Neural progenitor cell (in vitro differentiated cells): ENCODE measurements around the gene ERAP2. TPM values are rescaled to one million over a fixed set of nuclear protein-coding genes. Genes with fewer than 3 reads are reported as not detected.

Source experiments
- DNase-seq: peaks from one replicate; pipeline ENCODE4 v3.0.0-alpha.2; 2016; ENCODE audit warnings: low spot score
- H2AFZ ChIP-seq: fragments of 200-600 bp; sonication (generic); replicated peaks from 2 replicates; pipeline ENCODE4 v1.6.1; 2016; ENCODE audit warnings: antibody characterized with exemption
- H3F3A ChIP-seq: fragments of 200-600 bp; sonication (generic); 2 replicates; pipeline ENCODE4 v1.6.1; 2016; ENCODE audit warnings: antibody characterized with exemption, low read depth
- H3K27ac ChIP-seq: fragments of 200-600 bp; sonication (generic); 2 replicates; pipeline ENCODE4 v1.5.1; 2016; ENCODE audit warnings: mild to moderate bottlenecking
- H3K27me3 ChIP-seq: fragments of 200-600 bp; sonication (generic); 2 replicates; pipeline ENCODE4 v1.6.1; 2016; ENCODE audit warnings: mild to moderate bottlenecking, moderate library complexity
- H3K36me3 ChIP-seq: fragments of 200-600 bp; sonication (generic); 2 replicates; pipeline ENCODE4 v1.5.1; 2016
- H3K4me1 ChIP-seq: fragments of 200-600 bp; sonication (generic); 2 replicates; pipeline ENCODE4 v1.6.1; 2016; ENCODE audit warnings: mixed run types
- H3K4me2 ChIP-seq: fragments of 200-600 bp; sonication (generic); 2 replicates; pipeline ENCODE4 v1.6.1; 2016
- H3K4me3 ChIP-seq: fragments of 200-600 bp; sonication (generic); 2 replicates; pipeline ENCODE4 v1.5.1; 2016
- H3K79me2 ChIP-seq: fragments of 200-600 bp; sonication (generic); 2 replicates; pipeline ENCODE4 v1.6.1; 2016; ENCODE audit warnings: low read depth
- H3K9ac ChIP-seq: fragments of 200-600 bp; sonication (generic); 2 replicates; pipeline ENCODE4 v1.6.1; 2016
- H3K9me3 ChIP-seq: fragments of 200-600 bp; sonication (generic); 2 replicates; pipeline ENCODE4 v1.5.1; 2016; ENCODE audit warnings: low read depth
- H4K20me1 ChIP-seq: fragments of 200-600 bp; sonication (generic); 2 replicates; pipeline ENCODE4 v1.6.1; 2016; ENCODE audit warnings: low read depth
- H3K27ac Mint-ChIP-seq: 3 replicates; pipeline ENCODE4 v1.8.0; 2021; ENCODE audit warnings: mixed read lengths
- H3K27me3 Mint-ChIP-seq: 2 replicates; pipeline ENCODE4 v1.8.0; 2022; ENCODE audit warnings: low read depth, mild to moderate bottlenecking, inconsistent platforms, moderate library complexity, mixed read lengths; ENCODE audit not compliant: insufficient read depth
- H3K36me3 Mint-ChIP-seq: 3 replicates; pipeline ENCODE4 v1.8.0; 2021; ENCODE audit warnings: mixed read lengths
- H3K4me1 Mint-ChIP-seq: 3 replicates; pipeline ENCODE4 v1.8.0; 2021; ENCODE audit warnings: mixed read lengths
- H3K4me3 Mint-ChIP-seq: 3 replicates; pipeline ENCODE4 v1.8.0; 2021; ENCODE audit warnings: mild to moderate bottlenecking, moderate library complexity, mixed read lengths
- H3K9me3 Mint-ChIP-seq: 3 replicates; pipeline ENCODE4 v1.8.0; 2020; ENCODE audit warnings: mixed read lengths
- CTCF ChIP-seq: fragments of 200-600 bp; sonication (generic); IDR thresholded peaks from 2 replicates; pipeline ENCODE4 v1.5.1; 2017; ENCODE audit warnings: antibody characterized with exemption, mild to moderate bottlenecking
- EZH2 ChIP-seq: fragments of 200-600 bp; sonication (generic); IDR thresholded peaks from 2 replicates; pipeline ENCODE4 v1.6.1; 2017; ENCODE audit warnings: antibody characterized with exemption, mild to moderate bottlenecking, moderate library complexity
- EZH2phosphoT487 ChIP-seq: fragments of 200-600 bp; sonication (generic); IDR thresholded peaks from 2 replicates; pipeline ENCODE4 v1.6.1; 2017; ENCODE audit warnings: antibody characterized with exemption
- small RNA-seq: library from RNA; depleted of rRNA; stranded (forward); fragments of <200 nt; gene quantifications from one replicate; pipeline ENCODE3, GENCODE V24; 2015
- total RNA-seq: library from RNA; depleted of rRNA; stranded (reverse); fragments of >200 nt; gene quantifications from 2 replicates; pipeline ENCODE4 v1.2.3, GENCODE V29; 2015; ENCODE audit warnings: low replicate concordance

ERAP2 gene
- total RNA-seq, 1 donor from 2014 or later, result not detected

- H3K4me3 Mint-ChIP-seq, result no peak overlapping the region
- TF ChIP-seq CTCF (no peak), EZH2 (no peak), EZH2phosphoT487 (no peak)
- peaks cover 22% of the 10 kb centered on the region for H3K4me1 Mint-ChIP-seq
Observed at GRCh38 chr5:96967400-96967799, 91.1 kb downstream of the ERAP2 start.

GRCh38 chr5:96968074-96968473 is 91.8 kb downstream of the ERAP2 start:
- H3K9ac ChIP-seq, result no peak overlapping the region
- no peak overlapping the region for H3K4me3 Mint-ChIP-seq
- H3K36me3 ChIP-seq, result no peaks in the 10 kb centered on the region
- H3K4me2 ChIP-seq, result no peak overlapping the region
- H4K20me1 ChIP-seq, result no peaks in the 10 kb centered on the region
- H3K36me3 Mint-ChIP-seq, result no peaks in the 10 kb centered on the region
- H3K79me2 ChIP-seq, result no peaks in the 10 kb centered on the region
- H3K27me3 Mint-ChIP-seq, result no peaks in the 10 kb centered on the region
- H3K9me3 ChIP-seq, result no peaks in the 10 kb centered on the region
- H2AFZ ChIP-seq, result no peak overlapping the region
- no peak for TF ChIP-seq CTCF
- no peak for TF ChIP-seq EZH2phosphoT487
- TF ChIP-seq EZH2, result no peak
- H3K4me3 ChIP-seq, result no peak overlapping the region
- no peaks in the 10 kb centered on the region for H3K27me3 ChIP-seq
- H3K4me1 ChIP-seq, result no peaks in the 10 kb centered on the region
- H3K4me1 Mint-ChIP-seq, result peaks cover 24% of the 10 kb centered on the region
- no peaks in the 10 kb centered on the region for H3F3A ChIP-seq
- no peak for DNase-seq
- no peak overlapping the region for H3K27ac ChIP-seq
- H3K9me3 Mint-ChIP-seq, result no peaks in the 10 kb centered on the region
- no peak overlapping the region for H3K27ac Mint-ChIP-seq

More at GRCh38 chr5:96967400-96967799, 91.1 kb downstream of the ERAP2 start:
- no peaks in the 10 kb centered on the region for H3K36me3 ChIP-seq
- H3K27me3 ChIP-seq, result no peaks in the 10 kb centered on the region
- Mint-ChIP-seq H3K27ac (no peak overlapping the region), H3K36me3 (no peaks in the 10 kb centered on the region), H3K9me3 (no peaks in the 10 kb centered on the region), H3K27me3 (no peaks in the 10 kb centered on the region)
- no peaks in the 10 kb centered on the region for H4K20me1 ChIP-seq
- no peak overlapping the region for H3K4me3 ChIP-seq
- no peaks in the 10 kb centered on the region for H3K4me1 ChIP-seq
- H2AFZ ChIP-seq, result no peak overlapping the region
- H3F3A ChIP-seq, result no peaks in the 10 kb centered on the region
- DNase-seq, result no peak
- no peak overlapping the region for H3K27ac ChIP-seq
- H3K79me2 ChIP-seq, result no peaks in the 10 kb centered on the region
- H3K9me3 ChIP-seq, result no peaks in the 10 kb centered on the region
- no peak overlapping the region for H3K9ac ChIP-seq
- no peak overlapping the region for H3K4me2 ChIP-seq

- H3K4me2 ChIP-seq, result no peak overlapping the region
- H4K20me1 ChIP-seq, result no peaks in the 10 kb centered on the region
- H3K36me3 ChIP-seq, result no peaks in the 10 kb centered on the region
- TF ChIP-seq EZH2phosphoT487, result no peak
- TF ChIP-seq CTCF, result no peak
- no peak for TF ChIP-seq EZH2
- H3K27me3 ChIP-seq, result no peaks in the 10 kb centered on the region
- H3K4me3 ChIP-seq, result no peak overlapping the region
- Mint-ChIP-seq H3K36me3 (no peaks in the 10 kb centered on the region), H3K4me1 (peaks cover 21% of the 10 kb centered on the region), H3K27ac (peak overlapping the region; percentile 31), H3K9me3 (no peaks in the 10 kb centered on the region), H3K27me3 (no peaks in the 10 kb centered on the region), H3K4me3 (no peak overlapping the region)
- H3F3A ChIP-seq, result no peaks in the 10 kb centered on the region
- H3K9me3 ChIP-seq, result no peaks in the 10 kb centered on the region
- H3K79me2 ChIP-seq, result no peaks in the 10 kb centered on the region
- no peak overlapping the region for H3K9ac ChIP-seq
- no peak for DNase-seq
- H2AFZ ChIP-seq, result no peak overlapping the region
- H3K27ac ChIP-seq, result no peak overlapping the region
- no peaks in the 10 kb centered on the region for H3K4me1 ChIP-seq
Observed at GRCh38 chr5:96968614-96969013, 92.3 kb downstream of the ERAP2 start.

Small RNAs within 50 kb of the gene (small RNA-seq; reads per million reads assigned to genes)
- not detected for gene RF00019

Other genes starting within 250 kb of the ERAP2 start
- gene CAST, start 214.1 kb upstream of the ERAP2 start, total RNA-seq, result 49.8 and 64.6 TPM in 2 replicates
- 17.2 and 21.5 TPM in 2 replicates for gene ERAP1, start 68.6 kb upstream of the ERAP2 start, total RNA-seq
- 7.0 and 19.6 TPM in 2 replicates for gene LNPEP, start 59.6 kb downstream of the ERAP2 start, total RNA-seq